Astrocyte (in vitro differentiated cells and primary cell): ENCODE results near the gene ASB18.

Experiments
- EZH2 ChIP-seq: IDR thresholded peaks from 2 replicates; pipeline ENCODE4 v1.6.1; 2012; ENCODE audit warnings: mild to moderate bottlenecking, low read length, inconsistent platforms; ENCODE audit not compliant: insufficient read depth
- TF ChIP-seq, protein P1 (sequence below): IDR thresholded peaks from 2 replicates; pipeline ENCODE4 v1.5.1; 2011; ENCODE audit warnings: low read depth, mild to moderate bottlenecking, inconsistent platforms, low read length, moderate library complexity; ENCODE audit not compliant: insufficient read depth

DNA sequence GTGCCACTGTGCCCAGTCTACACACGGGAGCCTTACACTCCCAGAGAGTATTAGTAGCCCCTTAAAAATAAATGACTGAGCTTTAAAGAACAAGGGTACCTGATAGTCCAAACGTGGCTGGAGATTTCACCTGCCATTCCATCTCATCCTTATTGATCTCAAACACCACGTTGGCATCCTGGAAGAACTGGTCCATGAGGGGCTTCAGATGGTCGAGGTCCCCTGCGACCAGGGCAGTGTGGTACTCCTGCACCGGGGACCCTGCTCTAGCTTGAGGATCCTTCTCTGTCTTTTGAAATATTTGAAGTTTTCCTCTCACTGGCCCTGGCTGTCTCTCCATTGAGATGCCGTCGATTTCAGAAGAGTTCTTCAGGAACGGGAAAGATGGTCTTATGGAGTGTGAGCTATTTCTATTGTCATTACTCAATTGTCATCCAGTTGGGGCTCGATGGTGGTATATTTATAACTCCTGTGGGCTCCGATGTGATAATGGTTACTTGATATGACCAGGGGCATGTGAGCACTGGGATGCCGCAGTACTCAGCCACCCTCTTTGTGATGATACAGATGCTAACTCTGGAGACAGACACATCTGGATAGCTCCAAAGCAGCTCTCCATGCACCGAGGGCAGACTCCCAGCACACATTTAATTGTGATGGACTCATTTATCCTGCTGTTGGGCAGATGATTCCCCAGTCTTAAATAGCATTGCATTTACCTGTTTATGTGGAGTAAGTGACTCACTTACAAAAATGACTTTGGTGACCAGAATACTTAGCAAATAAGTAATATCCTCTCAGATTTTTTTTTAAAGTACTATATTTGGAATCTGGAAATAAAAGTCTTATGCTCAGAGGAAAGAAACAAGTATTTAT is 22.8 kb downstream of the ASB18 start:
- TF ChIP-seq, protein P1, sequence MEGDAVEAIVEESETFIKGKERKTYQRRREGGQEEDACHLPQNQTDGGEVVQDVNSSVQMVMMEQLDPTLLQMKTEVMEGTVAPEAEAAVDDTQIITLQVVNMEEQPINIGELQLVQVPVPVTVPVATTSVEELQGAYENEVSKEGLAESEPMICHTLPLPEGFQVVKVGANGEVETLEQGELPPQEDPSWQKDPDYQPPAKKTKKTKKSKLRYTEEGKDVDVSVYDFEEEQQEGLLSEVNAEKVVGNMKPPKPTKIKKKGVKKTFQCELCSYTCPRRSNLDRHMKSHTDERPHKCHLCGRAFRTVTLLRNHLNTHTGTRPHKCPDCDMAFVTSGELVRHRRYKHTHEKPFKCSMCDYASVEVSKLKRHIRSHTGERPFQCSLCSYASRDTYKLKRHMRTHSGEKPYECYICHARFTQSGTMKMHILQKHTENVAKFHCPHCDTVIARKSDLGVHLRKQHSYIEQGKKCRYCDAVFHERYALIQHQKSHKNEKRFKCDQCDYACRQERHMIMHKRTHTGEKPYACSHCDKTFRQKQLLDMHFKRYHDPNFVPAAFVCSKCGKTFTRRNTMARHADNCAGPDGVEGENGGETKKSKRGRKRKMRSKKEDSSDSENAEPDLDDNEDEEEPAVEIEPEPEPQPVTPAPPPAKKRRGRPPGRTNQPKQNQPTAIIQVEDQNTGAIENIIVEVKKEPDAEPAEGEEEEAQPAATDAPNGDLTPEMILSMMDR, result no peak
- no peak for TF ChIP-seq EZH2
